NT2/D1 (cell line): Measurements from ENCODE around the gene GGA3.

Experiments
- YY1 ChIP-seq: IDR thresholded peaks from 2 replicates; pipeline ENCODE4 v1.6.1; 2011; ENCODE audit not compliant: insufficient read length, insufficient read depth
- ZNF274 ChIP-seq: IDR thresholded peaks from 2 replicates; pipeline ENCODE4 v1.6.1; 2011; ENCODE audit warnings: mild to moderate bottlenecking, low read depth, low read length

DNA sequence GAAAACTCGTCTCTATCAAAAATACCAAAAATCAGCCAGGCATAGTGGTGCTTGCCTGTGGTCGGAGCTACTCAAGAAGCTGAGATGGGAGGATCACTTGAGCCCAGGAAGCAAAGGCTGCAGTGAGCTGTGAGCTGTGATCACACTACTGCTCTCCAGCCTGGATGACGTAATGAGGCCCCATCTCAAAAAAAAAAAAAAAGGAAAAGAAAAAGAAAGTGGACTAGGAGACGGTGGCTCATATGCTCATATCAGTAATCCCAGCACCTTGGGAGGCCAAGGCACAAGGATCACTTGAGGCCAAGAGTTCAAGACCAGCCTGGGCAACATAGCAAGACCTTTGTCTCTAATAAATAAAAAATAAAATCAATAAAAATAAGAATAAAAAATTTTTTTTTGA is 69.8 kb downstream of the GGA3 start:
- TF ChIP-seq ZNF274 (no peak), YY1 (no peak)
